Hepatocyte (in vitro differentiated cells): ENCODE data around the gene NDUFV1. TPM values are rescaled to one million over a fixed set of nuclear protein-coding genes. Genes with fewer than 3 reads are reported as not detected.
"Not testable (repeated sequence)": the region's sequence is repeated elsewhere in the genome, so short reads cannot be mapped to it uniquely, and the experiment has no call there.

Experiments used
- DNase-seq: peaks from one replicate; pipeline ENCODE4 v3.0.0-alpha.2; 2016; ENCODE audit warnings: low spot score
- H2AFZ ChIP-seq: fragments of 200-600 bp; sonication (generic); 2 replicates; pipeline ENCODE4 v1.6.0; 2016; ENCODE audit warnings: antibody characterized with exemption, mild to moderate bottlenecking
- H3K27ac ChIP-seq: fragments of 200-600 bp; sonication (generic); 2 replicates; pipeline ENCODE4 v1.5.1; 2016; ENCODE audit warnings: mild to moderate bottlenecking
- H3K27me3 ChIP-seq: fragments of 200-600 bp; sonication (generic); 2 replicates; pipeline ENCODE4 v1.6.1; 2016
- H3K36me3 ChIP-seq: fragments of 200-600 bp; sonication (generic); replicated peaks from 2 replicates; pipeline ENCODE4 v1.5.1; 2016; ENCODE audit warnings: low read depth; ENCODE audit not compliant: insufficient read depth
- H3K4me1 ChIP-seq: fragments of 200-600 bp; sonication (generic); 2 replicates; pipeline ENCODE4 v1.5.1; 2016; ENCODE audit warnings: mild to moderate bottlenecking, moderate library complexity; ENCODE audit not compliant: insufficient read depth
- H3K4me2 ChIP-seq: fragments of 200-600 bp; sonication (generic); 2 replicates; pipeline ENCODE4 v1.6.0; 2016
- H3K4me3 ChIP-seq: fragments of 200-600 bp; sonication (generic); 2 replicates; pipeline ENCODE4 v1.5.1; 2016; ENCODE audit warnings: mild to moderate bottlenecking
- H3K79me2 ChIP-seq: fragments of 200-600 bp; sonication (generic); 2 replicates; pipeline ENCODE4 v1.6.0; 2017; ENCODE audit warnings: mild to moderate bottlenecking
- H3K9me2 ChIP-seq: fragments of 200-600 bp; sonication (generic); replicated peaks from 2 replicates; pipeline ENCODE4 v1.6.0; 2017; ENCODE audit warnings: mild to moderate bottlenecking; ENCODE audit not compliant: insufficient read depth
- H3K9me3 ChIP-seq: fragments of 200-600 bp; sonication (generic); 2 replicates; pipeline ENCODE4 v1.5.1; 2016; ENCODE audit warnings: low read depth, mild to moderate bottlenecking
- H4K20me1 ChIP-seq: fragments of 200-600 bp; sonication (generic); 2 replicates; pipeline ENCODE4 v1.6.0; 2016; ENCODE audit warnings: mild to moderate bottlenecking; ENCODE audit not compliant: insufficient read depth, poor library complexity, severe bottlenecking
- CTCF ChIP-seq: fragments of 200-600 bp; sonication (generic); IDR thresholded peaks from 2 replicates; pipeline ENCODE4 v1.5.1; 2016; ENCODE audit warnings: antibody characterized with exemption, mild to moderate bottlenecking; ENCODE audit not compliant: poor library complexity
- EZH2 ChIP-seq: fragments of 200-600 bp; sonication (generic); IDR thresholded peaks from 2 replicates; pipeline ENCODE4 v1.6.1; 2016; ENCODE audit warnings: antibody characterized with exemption, mild to moderate bottlenecking, borderline replicate concordance
- EZH2phosphoT487 ChIP-seq: fragments of 200-600 bp; sonication (generic); IDR thresholded peaks from one replicate; pipeline ENCODE4 v1.6.1; 2018; ENCODE audit warnings: antibody characterized with exemption, mild to moderate bottlenecking, low read depth, moderate library complexity; ENCODE audit not compliant: unreplicated experiment, severe bottlenecking
- WGBS: methylation state at CpG from one replicate; pipeline ENCODE4 v1.1.6; 2016; ENCODE audit warnings: low lambda C conversion rate; ENCODE audit errors: missing lambda C conversion rate; 5-methylcytosine and 5-hydroxymethylcytosine counted together
- polyA plus RNA-seq: library from polyadenylated mRNA; unstranded; fragments of >200 nt; fragmentation: Nextera tagmentation; extraction: Ambion mirVana; gene quantifications from 2 replicates; pipeline ENCODE4 v1.2.1, GENCODE V29; 2016
- total RNA-seq: library from RNA; depleted of rRNA; stranded (reverse); fragments of >200 nt; gene quantifications from 2 replicates; pipeline ENCODE4 v1.2.3, GENCODE V29; 2014

Gene NDUFV1
- total and polyA plus RNA-seq, 2 experiments from 2014 or later = 194 to 226 TPM

- H2AFZ ChIP-seq, H3K27me3 ChIP-seq, H3K9me3 ChIP-seq, H3K36me3 ChIP-seq, H3K4me2 ChIP-seq, H3K4me1 ChIP-seq, H3K79me2 ChIP-seq, H3K27ac ChIP-seq, H3K4me3 ChIP-seq, DNase-seq, H3K9me2 ChIP-seq, H4K20me1 ChIP-seq: not testable (repeated sequence)
- 59% methylated on average over 7 of the region's 7 CpGs for WGBS
These were observed 16.2 kb downstream of the NDUFV1 start for GRCh38 chr11:67622905-67623304.

GRCh38 chr11:67623795-67624194 lies 17.1 kb downstream of the NDUFV1 start:
- H3K9me2 ChIP-seq, H3K4me2 ChIP-seq, H3K27me3 ChIP-seq, H2AFZ ChIP-seq, DNase-seq, H3K9me3 ChIP-seq, H3K27ac ChIP-seq, H3K36me3 ChIP-seq, H3K79me2 ChIP-seq, H4K20me1 ChIP-seq, H3K4me3 ChIP-seq, H3K4me1 ChIP-seq: not testable (repeated sequence)
- WGBS = 94% methylated on average over 1 of the region's 1 CpG

GRCh38 chr11:67626131-67626833 lies 19.5 kb downstream of the NDUFV1 start:
- H3K4me1 ChIP-seq = peaks cover 12% of the 10 kb centered on the region
- 90% methylated on average over 10 of the region's 10 CpGs for WGBS
- not testable (repeated sequence) for H4K20me1 ChIP-seq

GRCh38 chr11:67626970-67627369 lies 20.2 kb downstream of the NDUFV1 start:
- Histone ChIP-seq H3K27ac (no peak overlapping the region), H3K4me2 (no peak overlapping the region), H2AFZ (no peak overlapping the region), H3K27me3 (no peaks in the 10 kb centered on the region), H3K36me3 (no peaks in the 10 kb centered on the region), H3K4me3 (no peak overlapping the region), H3K4me1 (peaks cover 13% of the 10 kb centered on the region), H3K79me2 (no peaks in the 10 kb centered on the region), H3K9me3 (no peaks in the 10 kb centered on the region), H3K9me2 (no peaks in the 10 kb centered on the region), H4K20me1 (no peaks in the 10 kb centered on the region)
- 93% methylated on average over 10 of the region's 10 CpGs for WGBS
- TF ChIP-seq EZH2phosphoT487 = no peak
- TF ChIP-seq EZH2 = no peak
- no peak for TF ChIP-seq CTCF
- no peak for DNase-seq

More at GRCh38 chr11:67626131-67626833, 19.5 kb downstream of the NDUFV1 start:
- H3K79me2 ChIP-seq, H3K27me3 ChIP-seq, H3K9me3 ChIP-seq, H2AFZ ChIP-seq, DNase-seq, H3K27ac ChIP-seq, H3K36me3 ChIP-seq, H3K4me3 ChIP-seq, H3K9me2 ChIP-seq, H3K4me2 ChIP-seq: not testable (repeated sequence)

GRCh38 chr11:67627441-67627811 lies 20.7 kb downstream of the NDUFV1 start:
- no peak for TF ChIP-seq EZH2phosphoT487
- TF ChIP-seq CTCF = no peak
- TF ChIP-seq EZH2 = no peak
- H3K4me2 ChIP-seq = no peak overlapping the region
- H3K9me2 ChIP-seq = no peaks in the 10 kb centered on the region
- H3K9me3 ChIP-seq = no peaks in the 10 kb centered on the region
- no peak overlapping the region for H2AFZ ChIP-seq
- H3K36me3 ChIP-seq = no peaks in the 10 kb centered on the region
- no peak overlapping the region for H3K27ac ChIP-seq
- no peaks in the 10 kb centered on the region for H3K27me3 ChIP-seq
- DNase-seq = no peak
- no peak overlapping the region for H3K4me3 ChIP-seq
- no peaks in the 10 kb centered on the region for H3K79me2 ChIP-seq
- 81% methylated on average over 6 of the region's 6 CpGs for WGBS
- H3K4me1 ChIP-seq = peaks cover 13% of the 10 kb centered on the region
- H4K20me1 ChIP-seq = no peaks in the 10 kb centered on the region
